GM18505 (cell line): ENCODE results near the gene CD180.

Experiments used
- ATAC-seq: cut with Tn5 transposase; IDR thresholded peaks from one replicate; pipeline ENCODE4 v1.9.1; 2021; ENCODE audit not compliant: unreplicated experiment
- POLR2A ChIP-seq: IDR thresholded peaks from 4 replicates; pipeline ENCODE4 v1.6.1; 2011; ENCODE audit warnings: borderline replicate concordance; ENCODE audit not compliant: insufficient read depth, insufficient read length; ENCODE audit errors: extremely low read depth

CD180 gene

DNA sequence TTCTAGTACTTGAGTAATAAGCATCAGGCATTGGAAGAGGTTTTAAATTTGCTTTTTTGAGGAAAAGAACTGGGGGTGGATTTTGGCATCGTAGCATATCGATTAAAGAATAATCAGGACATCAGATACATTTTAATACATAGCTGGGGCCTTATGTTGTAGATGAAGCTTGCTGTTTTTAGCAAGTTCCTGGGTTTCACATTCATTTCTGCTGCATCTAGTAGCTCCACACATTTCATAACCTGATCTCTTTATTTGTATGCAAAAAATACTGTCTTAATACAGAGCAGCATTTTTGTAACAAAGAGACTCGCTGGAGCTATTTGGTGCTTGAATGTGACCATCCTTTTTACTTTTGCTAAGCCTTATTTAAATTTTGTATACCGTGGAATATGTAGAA, 28.5 kb downstream of the CD180 start:
- TF ChIP-seq POLR2A: no peak
- ATAC-seq: no peak

DNA sequence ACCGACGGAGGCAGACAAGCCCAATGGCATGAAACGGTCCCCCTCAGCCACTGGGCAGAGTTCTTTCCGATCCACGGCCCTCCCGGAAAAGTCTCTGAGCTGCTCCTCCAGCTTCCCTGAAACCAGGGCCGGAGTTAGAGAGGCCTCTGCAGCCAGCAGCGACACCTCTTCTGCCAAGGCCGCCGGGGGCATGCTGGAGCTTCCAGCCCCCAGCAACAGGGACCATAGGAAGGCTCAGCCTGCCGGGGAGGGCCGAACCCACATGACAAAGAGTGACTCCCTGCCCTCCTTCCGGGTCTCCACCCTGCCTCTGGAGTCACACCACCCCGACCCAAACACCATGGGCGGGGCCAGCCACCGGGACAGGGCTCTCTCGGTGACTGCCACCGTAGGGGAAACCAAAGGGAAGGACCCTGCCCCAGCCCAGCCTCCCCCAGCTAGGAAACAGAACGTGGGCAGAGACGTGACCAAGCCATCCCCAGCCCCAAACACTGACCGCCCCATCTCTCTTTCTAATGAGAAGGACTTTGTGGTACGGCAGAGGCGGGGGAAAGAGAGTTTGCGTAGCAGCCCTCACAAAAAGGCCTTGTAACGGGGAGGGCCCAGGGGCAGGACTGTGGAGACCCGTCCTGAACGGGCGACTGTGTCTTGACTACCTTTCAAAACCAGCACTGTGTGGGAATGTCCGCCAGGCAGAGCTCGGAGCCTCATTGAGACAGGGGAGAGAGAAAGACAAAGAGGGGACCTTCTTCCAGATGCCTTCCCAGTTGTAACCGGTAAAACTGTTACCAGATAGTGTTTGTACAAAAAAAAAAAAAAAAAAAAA, 29.9 kb downstream of the CD180 start:
- peak; percentile 61 for TF ChIP-seq POLR2A
- peak; percentile 43 for ATAC-seq

DNA sequence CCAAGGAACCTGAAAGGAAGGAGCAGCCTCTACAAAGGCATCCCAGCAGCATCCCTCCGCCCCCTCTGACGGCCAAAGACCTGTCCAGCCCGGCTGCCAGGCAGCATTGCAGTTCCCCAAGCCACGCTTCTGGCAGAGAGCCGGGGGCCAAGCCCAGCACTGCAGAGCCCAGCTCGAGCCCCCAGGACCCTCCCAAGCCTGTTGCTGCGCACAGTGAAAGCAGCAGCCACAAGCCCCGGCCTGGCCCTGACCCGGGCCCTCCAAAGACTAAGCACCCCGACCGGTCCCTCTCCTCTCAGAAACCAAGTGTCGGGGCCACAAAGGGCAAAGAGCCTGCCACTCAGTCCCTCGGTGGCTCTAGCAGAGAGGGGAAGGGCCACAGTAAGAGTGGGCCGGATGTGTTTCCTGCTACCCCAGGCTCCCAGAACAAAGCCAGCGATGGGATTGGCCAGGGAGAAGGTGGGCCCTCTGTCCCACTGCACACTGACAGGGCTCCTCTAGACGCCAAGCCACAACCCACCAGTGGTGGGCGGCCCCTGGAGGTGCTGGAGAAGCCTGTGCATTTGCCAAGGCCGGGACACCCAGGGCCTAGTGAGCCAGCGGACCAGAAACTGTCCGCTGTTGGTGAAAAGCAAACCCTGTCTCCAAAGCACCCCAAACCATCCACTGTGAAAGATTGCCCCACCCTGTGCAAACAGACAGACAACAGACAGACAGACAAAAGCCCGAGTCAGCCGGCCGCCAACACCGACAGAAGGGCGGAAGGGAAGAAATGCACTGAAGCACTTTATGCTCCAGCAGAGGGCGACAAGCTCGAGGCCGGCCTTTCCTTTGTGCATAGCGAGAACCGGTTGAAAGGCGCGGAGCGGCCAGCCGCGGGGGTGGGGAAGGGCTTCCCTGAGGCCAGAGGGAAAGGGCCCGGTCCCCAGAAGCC, 30.8 kb downstream of the CD180 start:
- TF ChIP-seq POLR2A: no peak
- peak; percentile 88 for ATAC-seq

DNA sequence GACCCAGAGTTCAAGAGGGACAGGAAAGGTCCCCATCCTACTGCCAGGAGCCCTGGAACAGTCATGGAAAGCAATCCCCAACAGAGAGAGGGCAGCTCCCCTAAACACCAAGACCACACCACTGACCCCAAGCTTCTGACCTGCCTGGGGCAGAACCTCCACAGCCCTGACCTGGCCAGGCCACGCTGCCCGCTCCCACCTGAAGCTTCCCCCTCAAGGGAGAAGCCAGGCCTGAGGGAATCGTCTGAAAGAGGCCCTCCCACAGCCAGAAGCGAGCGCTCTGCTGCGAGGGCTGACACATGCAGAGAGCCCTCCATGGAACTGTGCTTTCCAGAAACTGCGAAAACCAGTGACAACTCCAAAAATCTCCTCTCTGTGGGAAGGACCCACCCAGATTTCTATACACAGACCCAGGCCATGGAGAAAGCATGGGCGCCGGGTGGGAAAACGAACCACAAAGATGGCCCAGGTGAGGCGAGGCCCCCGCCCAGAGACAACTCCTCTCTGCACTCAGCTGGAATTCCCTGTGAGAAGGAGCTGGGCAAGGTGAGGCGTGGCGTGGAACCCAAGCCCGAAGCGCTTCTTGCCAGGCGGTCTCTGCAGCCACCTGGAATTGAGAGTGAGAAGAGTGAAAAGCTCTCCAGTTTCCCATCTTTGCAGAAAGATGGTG, 31.6 kb downstream of the CD180 start:
- ATAC-seq: no peak
- TF ChIP-seq POLR2A: no peak

DNA sequence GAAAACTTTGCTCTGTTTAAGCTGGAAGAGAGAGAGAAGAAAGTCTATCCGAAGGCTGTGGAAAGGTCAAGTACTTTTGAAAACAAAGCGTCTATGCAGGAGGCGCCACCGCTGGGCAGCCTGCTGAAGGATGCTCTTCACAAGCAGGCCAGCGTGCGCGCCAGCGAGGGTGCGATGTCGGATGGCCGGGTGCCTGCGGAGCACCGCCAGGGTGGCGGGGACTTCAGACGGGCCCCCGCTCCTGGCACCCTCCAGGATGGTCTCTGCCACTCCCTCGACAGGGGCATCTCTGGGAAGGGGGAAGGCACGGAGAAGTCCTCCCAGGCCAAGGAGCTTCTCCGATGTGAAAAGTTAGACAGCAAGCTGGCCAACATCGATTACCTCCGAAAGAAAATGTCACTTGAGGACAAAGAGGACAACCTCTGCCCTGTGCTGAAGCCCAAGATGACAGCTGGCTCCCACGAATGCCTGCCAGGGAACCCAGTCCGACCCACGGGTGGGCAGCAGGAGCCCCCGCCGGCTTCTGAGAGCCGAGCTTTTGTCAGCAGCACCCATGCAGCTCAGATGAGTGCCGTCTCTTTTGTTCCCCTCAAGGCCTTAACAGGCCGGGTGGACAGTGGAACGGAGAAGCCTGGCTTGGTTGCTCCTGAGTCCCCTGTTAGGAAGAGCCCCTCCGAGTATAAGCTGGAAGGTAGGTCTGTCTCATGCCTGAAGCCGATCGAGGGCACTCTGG, 32.6 kb downstream of the CD180 start:
- ATAC-seq: no peak
- no peak for TF ChIP-seq POLR2A

DNA sequence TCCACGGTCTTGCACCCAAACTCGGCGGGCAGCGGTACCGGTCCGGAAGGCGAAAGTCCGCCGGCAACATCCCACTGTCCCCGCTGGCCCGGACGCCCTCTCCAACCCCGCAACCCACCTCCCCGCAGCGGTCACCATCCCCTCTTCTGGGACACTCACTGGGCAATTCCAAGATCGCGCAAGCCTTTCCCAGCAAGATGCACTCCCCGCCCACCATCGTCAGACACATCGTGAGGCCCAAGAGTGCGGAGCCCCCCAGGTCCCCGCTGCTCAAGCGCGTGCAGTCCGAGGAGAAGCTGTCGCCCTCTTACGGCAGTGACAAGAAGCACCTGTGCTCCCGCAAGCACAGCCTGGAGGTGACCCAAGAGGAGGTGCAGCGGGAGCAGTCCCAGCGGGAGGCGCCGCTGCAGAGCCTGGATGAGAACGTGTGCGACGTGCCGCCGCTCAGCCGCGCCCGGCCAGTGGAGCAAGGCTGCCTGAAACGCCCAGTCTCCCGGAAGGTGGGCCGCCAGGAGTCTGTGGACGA, 33.3 kb downstream of the CD180 start:
- TF ChIP-seq POLR2A: no peak
- ATAC-seq: no peak

DNA sequence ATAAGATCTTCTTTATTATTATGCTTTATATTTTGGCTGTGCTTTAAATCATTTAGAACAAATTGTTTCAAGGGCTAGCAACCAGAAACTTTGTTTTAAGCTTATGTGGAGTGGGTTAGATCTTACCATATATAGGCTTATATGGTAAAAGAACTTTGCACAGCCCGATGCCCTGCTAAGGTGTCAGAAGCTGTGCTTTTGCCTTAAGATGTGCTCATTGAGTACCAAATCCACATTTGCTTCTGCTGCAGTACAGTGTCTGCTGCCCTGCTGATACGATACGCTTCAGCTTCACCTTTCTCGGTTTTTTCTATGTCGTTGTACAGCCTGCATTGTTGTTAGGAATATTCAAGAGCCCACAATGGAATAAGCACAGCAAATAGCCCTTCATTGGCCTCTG, 34.8 kb downstream of the CD180 start:
- no peak for TF ChIP-seq POLR2A
- ATAC-seq: no peak

DNA sequence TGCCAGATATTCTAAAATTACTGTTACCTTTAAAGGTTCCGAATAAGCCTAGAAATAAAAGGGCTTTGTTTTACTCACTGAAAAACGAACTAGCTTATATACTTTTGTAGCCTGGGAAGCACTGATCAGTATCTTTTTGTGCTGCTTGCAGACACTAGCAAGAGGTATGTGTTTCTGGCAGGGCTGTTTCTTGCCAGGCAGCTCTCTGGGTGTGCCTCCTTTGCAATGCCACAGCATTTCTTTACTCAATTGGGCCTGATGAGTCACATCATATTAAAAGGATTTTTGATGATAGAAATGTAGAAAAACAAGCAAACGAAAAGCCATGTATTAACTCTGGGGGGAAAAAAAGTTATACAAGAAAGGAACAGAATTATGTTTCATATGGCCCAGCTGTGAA, 35.6 kb downstream of the CD180 start:
- no peak for ATAC-seq
- TF ChIP-seq POLR2A: no peak

DNA sequence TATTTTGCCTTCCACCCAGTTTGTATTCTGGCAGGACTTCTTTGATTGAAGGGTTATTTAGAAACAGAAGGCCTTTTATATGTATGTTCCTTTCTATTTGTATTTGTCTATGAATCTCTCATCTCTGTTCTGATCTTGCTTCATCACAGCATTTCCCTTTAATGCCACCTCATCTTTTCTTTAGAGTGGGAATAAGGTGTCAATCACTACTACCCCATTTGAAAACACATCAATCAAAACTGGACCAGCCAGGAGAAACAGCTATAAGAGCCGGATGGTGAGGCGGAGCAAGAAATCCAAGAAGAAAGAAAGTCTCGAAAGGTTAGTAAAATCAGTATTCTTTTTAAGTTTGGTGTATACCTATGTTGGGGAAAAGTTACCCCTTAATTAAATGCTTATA, 36.3 kb downstream of the CD180 start:
- TF ChIP-seq POLR2A: no peak
- no peak for ATAC-seq

DNA sequence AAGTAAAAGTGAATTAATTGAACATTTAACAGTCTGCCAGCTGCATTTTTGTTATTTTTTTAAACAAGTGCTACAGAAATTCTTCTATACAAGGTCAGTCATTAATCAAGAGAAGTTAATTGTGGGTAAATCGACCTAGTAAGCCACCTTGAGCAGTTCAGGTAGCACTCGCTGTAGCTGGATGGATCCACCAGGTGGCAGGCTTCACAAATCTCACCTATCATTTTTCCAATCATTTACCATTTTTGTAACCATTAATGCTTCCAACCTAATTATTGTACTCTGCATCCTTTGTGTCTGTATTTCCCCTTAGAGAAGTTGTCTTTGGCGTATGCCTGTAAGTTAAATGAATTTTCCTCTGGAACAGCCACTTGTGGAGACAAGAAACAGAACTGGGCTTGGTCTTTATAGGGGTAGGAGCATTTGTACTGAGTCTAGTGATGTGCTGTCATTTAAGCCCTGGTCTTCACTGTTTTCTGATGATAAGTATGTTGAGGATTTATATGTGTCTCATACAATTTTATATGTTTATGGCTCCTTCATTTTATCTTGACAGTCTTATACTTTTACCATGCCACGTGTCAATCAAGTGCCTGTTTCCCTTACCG, 39.5 kb downstream of the CD180 start:
- ATAC-seq: no peak
- no peak for TF ChIP-seq POLR2A

DNA sequence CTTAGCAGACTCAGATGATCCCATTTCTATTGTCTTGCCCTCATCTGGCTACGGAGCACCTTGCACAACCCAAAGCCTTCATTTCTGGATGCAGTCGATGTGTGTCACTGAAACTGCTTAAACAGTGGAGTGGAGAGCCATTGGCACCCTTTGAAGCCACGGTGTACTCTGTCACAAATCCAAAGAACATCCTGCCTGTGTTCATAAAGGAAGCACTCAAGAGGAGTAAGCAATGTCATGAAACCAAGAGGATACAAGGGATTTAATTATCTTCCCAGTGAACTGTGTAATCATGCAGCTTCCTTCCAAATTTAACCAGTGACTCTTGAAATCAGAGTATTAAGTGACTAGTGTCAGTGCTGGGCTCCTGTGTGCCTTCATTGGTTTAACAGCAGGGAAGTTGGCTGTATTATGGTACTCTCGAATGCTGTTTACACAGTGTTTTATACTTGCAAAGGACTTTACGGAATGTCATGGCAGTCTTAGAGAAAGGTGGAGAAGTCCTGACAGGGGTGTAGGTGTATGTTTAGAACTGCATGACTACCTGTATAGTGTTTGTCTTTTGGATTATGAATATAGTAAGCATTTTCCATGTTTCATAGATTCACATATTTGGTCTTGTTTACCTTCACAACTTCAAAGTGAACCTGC, 41.9 kb downstream of the CD180 start:
- no peak for TF ChIP-seq POLR2A
- no peak for ATAC-seq

DNA sequence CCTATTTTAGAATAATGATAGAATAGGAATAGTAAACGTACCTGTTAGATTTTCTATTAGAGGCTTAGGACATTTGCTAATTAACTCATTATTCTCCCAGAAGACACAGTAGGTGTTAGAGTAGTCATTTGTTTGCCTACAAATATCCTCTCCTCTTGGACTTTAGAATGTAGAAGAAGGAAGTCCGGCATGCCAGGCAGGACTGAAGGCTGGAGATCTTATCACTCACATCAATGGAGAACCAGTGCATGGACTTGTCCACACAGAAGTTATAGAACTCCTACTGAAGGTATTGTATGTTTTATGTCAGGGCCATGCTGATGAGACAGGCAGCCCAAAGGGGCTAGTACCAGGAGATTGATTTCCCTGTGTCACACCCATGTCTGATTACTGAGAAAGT, 43.3 kb downstream of the CD180 start:
- no peak for TF ChIP-seq POLR2A
- ATAC-seq: no peak

DNA sequence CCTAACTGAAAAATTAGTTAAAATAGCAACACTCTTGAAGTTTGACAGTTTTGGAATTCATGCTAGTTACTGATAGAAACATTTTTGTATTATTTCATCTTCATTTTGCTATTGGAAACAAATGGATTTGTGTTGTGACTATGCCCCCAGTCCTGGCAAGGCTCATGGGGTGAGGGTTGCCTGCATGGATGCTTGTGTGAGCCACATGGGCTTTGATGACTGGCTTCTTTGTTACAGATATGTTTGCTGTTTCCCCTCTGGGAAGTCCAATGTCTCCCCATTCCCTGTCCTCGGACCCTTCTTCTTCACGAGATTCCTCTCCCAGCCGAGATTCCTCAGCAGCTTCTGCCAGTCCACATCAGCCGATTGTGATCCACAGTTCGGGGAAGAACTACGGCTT, 44.2 kb downstream of the CD180 start:
- no peak for TF ChIP-seq POLR2A
- no peak for ATAC-seq
